ENCODE results near the gene ZNF33B. TPM values are rescaled to one million over a fixed set of nuclear protein-coding genes. Genes with fewer than 3 reads are reported as not detected.
A peak's percentile ranks its signal among the peaks of the same experiment; 100 is the strongest.

ZNF33B gene
- total RNA-seq, 1 donor from 2014 or later = 22.6 TPM

DNA sequence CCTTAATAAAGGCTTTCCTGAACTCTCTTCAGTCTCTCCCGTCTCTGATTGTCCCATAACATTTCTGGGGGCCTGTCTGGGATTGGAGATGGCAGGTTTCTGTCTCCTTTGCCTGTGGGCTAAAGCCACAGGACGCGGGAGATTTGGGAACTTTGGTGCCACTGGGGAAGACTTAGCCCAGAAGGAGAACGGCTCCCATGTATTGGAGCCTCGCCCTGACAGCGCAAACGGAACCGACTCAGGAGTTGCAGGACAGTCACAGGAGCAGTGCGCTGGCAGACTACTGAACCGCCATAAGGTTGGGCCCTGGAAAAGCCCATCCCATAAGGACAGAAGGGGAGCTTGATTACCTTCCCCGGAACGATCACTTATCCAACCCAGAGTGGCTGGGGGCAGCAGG, 7.1 kb upstream of the ZNF33B start:
- TF ChIP-seq, protein P1, sequence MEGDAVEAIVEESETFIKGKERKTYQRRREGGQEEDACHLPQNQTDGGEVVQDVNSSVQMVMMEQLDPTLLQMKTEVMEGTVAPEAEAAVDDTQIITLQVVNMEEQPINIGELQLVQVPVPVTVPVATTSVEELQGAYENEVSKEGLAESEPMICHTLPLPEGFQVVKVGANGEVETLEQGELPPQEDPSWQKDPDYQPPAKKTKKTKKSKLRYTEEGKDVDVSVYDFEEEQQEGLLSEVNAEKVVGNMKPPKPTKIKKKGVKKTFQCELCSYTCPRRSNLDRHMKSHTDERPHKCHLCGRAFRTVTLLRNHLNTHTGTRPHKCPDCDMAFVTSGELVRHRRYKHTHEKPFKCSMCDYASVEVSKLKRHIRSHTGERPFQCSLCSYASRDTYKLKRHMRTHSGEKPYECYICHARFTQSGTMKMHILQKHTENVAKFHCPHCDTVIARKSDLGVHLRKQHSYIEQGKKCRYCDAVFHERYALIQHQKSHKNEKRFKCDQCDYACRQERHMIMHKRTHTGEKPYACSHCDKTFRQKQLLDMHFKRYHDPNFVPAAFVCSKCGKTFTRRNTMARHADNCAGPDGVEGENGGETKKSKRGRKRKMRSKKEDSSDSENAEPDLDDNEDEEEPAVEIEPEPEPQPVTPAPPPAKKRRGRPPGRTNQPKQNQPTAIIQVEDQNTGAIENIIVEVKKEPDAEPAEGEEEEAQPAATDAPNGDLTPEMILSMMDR (IDR thresholded peaks at IDR 0.05; ENCODE audit: insufficient read depth, low read length, severe bottlenecking) = no peak
- FAIRE-seq = no peak

DNA sequence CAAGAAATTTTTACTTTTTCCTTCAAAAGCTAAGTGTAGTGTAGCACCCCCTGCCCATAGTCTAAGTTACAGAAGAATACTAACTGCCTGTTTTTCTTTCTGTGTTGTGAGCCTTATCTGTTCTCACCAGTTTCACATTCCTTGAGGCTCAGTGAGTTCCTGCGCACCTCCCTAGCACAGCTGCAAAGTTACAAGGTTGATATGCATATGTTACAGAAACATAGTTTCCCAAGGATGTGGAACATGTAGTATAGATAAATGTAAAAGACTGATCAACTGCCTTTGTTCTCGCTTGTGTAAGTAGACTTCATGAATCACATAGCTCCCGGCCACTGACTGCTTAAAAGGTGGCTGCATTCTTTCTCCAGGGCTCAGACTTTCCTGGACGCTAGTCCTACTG, 6.7 kb upstream of the ZNF33B start:
- FAIRE-seq (no peak), DNase-seq (ENCODE audit: low read depth) (peak; percentile 18)
- Histone ChIP-seq H3K36me3 (ENCODE audit: control insufficient read depth, insufficient read depth, low read length) (no peaks in the 10 kb centered on the region), H3K4me3 (ENCODE audit: low read depth, low read length) (no peak overlapping the region), H3K27me3 (ENCODE audit: control insufficient read depth, insufficient read depth, low read length) (no peaks in the 10 kb centered on the region)
- TF ChIP-seq, protein P1 (IDR thresholded peaks at IDR 0.05; ENCODE audit: insufficient read depth, low read length, severe bottlenecking) = no peak

More for the DNA sequence above, 7.1 kb upstream of the ZNF33B start:
- H3K36me3 ChIP-seq (ENCODE audit: control insufficient read depth, insufficient read depth, low read length) = no peaks in the 10 kb centered on the region
- H3K4me3 ChIP-seq (ENCODE audit: low read depth, low read length) = no peak overlapping the region
- H3K27me3 ChIP-seq (ENCODE audit: control insufficient read depth, insufficient read depth, low read length) = no peaks in the 10 kb centered on the region
- no peak for DNase-seq (ENCODE audit: low read depth)

DNA sequence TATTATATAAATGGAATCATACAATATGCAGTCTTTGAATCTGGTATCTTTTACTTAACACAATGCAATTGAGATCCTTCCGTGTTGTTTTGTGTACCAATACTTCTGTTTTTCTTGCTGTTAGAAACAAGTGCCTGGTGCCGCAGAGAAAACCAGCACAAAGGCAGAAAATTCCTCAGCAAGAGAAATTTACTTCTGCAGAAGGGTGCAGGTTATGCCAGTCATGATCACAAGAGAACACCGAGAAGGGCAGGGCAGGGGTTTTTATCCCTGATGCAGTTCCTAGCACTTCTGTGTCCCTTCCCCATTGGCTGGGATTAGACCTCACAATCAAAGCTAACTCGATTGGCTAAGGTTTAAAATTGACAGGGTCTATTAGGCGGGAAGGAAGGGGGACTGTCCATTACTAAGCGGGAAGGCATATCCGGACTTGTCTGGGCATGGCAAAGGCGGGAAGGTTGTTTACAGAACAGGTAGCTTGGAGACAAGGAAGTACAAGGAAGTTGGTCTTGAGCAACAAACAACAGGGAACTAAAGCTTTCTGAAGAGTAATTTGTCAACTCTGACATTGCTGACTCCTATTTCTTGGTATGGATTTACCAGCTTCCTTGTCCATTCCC, 2.4 kb upstream of the ZNF33B start:
- FAIRE-seq = peak; percentile 7
- Histone ChIP-seq H3K27me3 (ENCODE audit: control insufficient read depth, insufficient read depth, low read length) (no peaks in the 10 kb centered on the region), H3K36me3 (ENCODE audit: control insufficient read depth, insufficient read depth, low read length) (no peaks in the 10 kb centered on the region), H3K4me3 (ENCODE audit: low read depth, low read length) (no peak overlapping the region)
- TF ChIP-seq, protein P1 (IDR thresholded peaks at IDR 0.05; ENCODE audit: insufficient read depth, low read length, severe bottlenecking) = no peak
- peak; percentile 97 for DNase-seq (ENCODE audit: low read depth)

DNA sequence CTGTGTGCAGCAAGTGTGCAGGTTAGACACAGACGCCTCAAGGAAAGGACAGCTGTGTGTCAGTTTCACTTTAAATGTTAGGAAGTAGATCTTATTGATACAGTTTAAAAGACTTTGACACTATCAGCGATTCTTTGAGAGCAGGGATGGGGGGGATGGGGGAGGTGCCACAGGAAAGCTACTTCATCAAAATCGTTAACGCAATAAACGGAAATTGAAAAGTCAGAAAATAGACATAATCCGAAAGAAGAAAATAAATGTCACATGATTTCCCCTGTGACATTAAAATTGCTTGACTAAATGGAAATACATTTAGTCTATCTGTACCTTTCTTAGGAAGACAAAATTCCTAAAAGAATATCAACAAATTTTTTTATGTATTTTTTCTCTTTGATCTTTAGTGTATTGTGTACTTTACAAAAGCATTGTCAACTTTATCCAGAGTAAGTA, 476 bp upstream of the ZNF33B start:
- no peak for DNase-seq (ENCODE audit: low read depth)
- no peaks in the 10 kb centered on the region for H3K27me3 ChIP-seq (ENCODE audit: control insufficient read depth, insufficient read depth, low read length)
- H3K36me3 ChIP-seq (ENCODE audit: control insufficient read depth, insufficient read depth, low read length) = no peaks in the 10 kb centered on the region
- TF ChIP-seq, protein P1 (IDR thresholded peaks at IDR 0.05; ENCODE audit: insufficient read depth, low read length, severe bottlenecking) = no peak
- no peak for FAIRE-seq
- peak overlapping the region; percentile 56 for H3K4me3 ChIP-seq (ENCODE audit: low read depth, low read length)

DNA sequence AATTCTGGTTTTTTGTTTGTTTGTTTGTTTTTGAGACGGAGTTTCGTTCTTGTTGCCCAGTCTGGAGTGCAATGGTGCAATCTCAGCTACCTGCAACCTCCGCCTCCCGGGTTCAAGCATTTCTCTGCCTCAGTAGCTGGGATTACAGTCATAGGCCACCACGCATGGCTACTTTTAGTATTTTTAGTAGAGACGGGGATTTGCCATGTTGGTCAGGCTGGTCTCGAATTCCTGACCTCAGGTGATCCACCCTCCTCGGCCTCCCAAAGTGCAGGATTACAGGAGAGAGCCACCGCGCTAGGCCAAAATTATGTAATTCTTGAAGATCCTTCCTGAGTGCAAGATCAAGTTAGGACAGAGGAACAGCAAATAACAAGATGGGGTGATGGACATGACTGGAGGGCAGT, 719 bp downstream of the ZNF33B start:
- TF ChIP-seq, protein P1 (IDR thresholded peaks at IDR 0.05; ENCODE audit: insufficient read depth, low read length, severe bottlenecking) = no peak
- no peaks in the 10 kb centered on the region for H3K36me3 ChIP-seq (ENCODE audit: control insufficient read depth, insufficient read depth, low read length)
- peak overlapping the region; percentile 56 for H3K4me3 ChIP-seq (ENCODE audit: low read depth, low read length)
- H3K27me3 ChIP-seq (ENCODE audit: control insufficient read depth, insufficient read depth, low read length) = no peaks in the 10 kb centered on the region
- DNase-seq (ENCODE audit: low read depth) (no peak), FAIRE-seq (no peak)

DNA sequence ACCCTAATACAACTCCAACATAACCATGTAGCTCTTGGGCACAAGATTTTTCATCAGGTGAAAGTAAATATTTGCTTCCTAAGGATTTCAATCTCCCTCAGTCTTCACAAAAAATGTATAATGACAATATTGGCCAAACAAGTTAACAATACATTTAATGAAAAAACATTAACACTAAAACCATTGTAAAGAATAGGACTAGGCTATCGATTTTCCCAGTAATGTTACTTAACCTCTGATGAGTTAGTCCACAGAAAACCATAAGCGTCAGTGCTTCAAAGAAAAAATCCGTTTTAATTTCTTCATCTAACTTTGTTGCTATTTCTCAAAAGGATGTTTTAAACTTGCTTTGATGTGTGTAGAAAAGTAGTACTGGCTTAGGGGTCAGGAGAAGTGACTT, 1.2 kb downstream of the ZNF33B start:
- DNase-seq (ENCODE audit: low read depth) (peak; percentile 12), FAIRE-seq (no peak)
- Histone ChIP-seq H3K36me3 (ENCODE audit: control insufficient read depth, insufficient read depth, low read length) (no peaks in the 10 kb centered on the region), H3K27me3 (ENCODE audit: control insufficient read depth, insufficient read depth, low read length) (no peaks in the 10 kb centered on the region), H3K4me3 (ENCODE audit: low read depth, low read length) (peak overlapping the region; percentile 56)
- TF ChIP-seq, protein P1 (IDR thresholded peaks at IDR 0.05; ENCODE audit: insufficient read depth, low read length, severe bottlenecking) = no peak
